Liver (tissue), 9 donors: Measurements from ENCODE around the gene ARSB. TPM values are rescaled to one million over a fixed set of nuclear protein-coding genes. Genes with fewer than 3 reads are reported as not detected.

ENCODE experiments used
- DNase-seq: peaks from one replicate; pipeline ENCODE4 v3.0.0-alpha.2; 2017; ENCODE audit warnings: low spot score
- H3K27ac ChIP-seq, 2 donors: one replicate each; pipeline ENCODE4 v1.7.0; 2013; ENCODE audit warnings: inconsistent platforms in 2 of 2, low read length in 2 of 2, control low read depth in 1 of 2, low read depth in 1 of 2, mild to moderate bottlenecking in 1 of 2
- H3K27me3 ChIP-seq, 4 donors: one replicate each; pipeline versions ENCODE4 v1.6.1 to v1.7.0; 2013; ENCODE audit warnings: low read length in 3 of 4, inconsistent platforms in 1 of 4, mild to moderate bottlenecking in 1 of 4, moderate library complexity in 1 of 4; ENCODE audit not compliant: control insufficient read depth in 4 of 4, insufficient read depth in 4 of 4
- H3K36me3 ChIP-seq, 4 donors: one replicate each; pipeline versions ENCODE4 v1.6.1 to v1.7.0; 2013; ENCODE audit warnings: low read length in 3 of 4, mild to moderate bottlenecking in 3 of 4, low read depth in 1 of 4, moderate library complexity in 1 of 4; ENCODE audit not compliant: control insufficient read depth in 4 of 4, insufficient read depth in 3 of 4
- H3K4me1 ChIP-seq, 4 donors: one replicate each; pipeline versions ENCODE4 v1.6.1 to v1.7.0; 2013; ENCODE audit warnings: low read length in 3 of 4, mild to moderate bottlenecking in 3 of 4, moderate library complexity in 1 of 4; ENCODE audit not compliant: control insufficient read depth in 4 of 4, insufficient read depth in 4 of 4
- H3K4me3 ChIP-seq, 3 donors: one replicate each; pipeline versions ENCODE4 v1.6.1 to v1.7.0; 2013; ENCODE audit warnings: low read length in 3 of 3, control low read depth in 1 of 3, low read depth in 1 of 3, mild to moderate bottlenecking in 1 of 3
- H3K9ac ChIP-seq, 2 donors: one replicate each; pipeline ENCODE4 v1.7.0; 2013; ENCODE audit warnings: low read length in 2 of 2, mild to moderate bottlenecking in 2 of 2, moderate library complexity in 2 of 2, control low read depth in 1 of 2, low read depth in 1 of 2
- H3K9me3 ChIP-seq, 4 donors: one replicate each; pipeline versions ENCODE4 v1.6.1 to v1.7.0; 2013; ENCODE audit warnings: low read length in 3 of 4; ENCODE audit not compliant: control insufficient read depth in 4 of 4
- EGR1 ChIP-seq, 2 donors: IDR thresholded peaks; 2 replicates each; pipeline ENCODE4 v1.6.1; 2016 to 2018; ENCODE audit warnings: antibody characterized with exemption in 2 of 2, low read depth in 2 of 2
- FOXA1 ChIP-seq: IDR thresholded peaks from 2 replicates; pipeline ENCODE4 v1.6.1; 2016; ENCODE audit warnings: antibody characterized with exemption
- FOXA2 ChIP-seq: IDR thresholded peaks from 2 replicates; pipeline ENCODE4 v1.6.1; 2016; ENCODE audit warnings: antibody characterized with exemption
- GABPA ChIP-seq, 2 donors: IDR thresholded peaks in 1 of 2; conservative IDR thresholded peaks in 1 of 2; 2 replicates each; pipeline ENCODE4 v1.6.1; 2016; ENCODE audit warnings: antibody characterized with exemption in 2 of 2, mild to moderate bottlenecking in 1 of 2, moderate library complexity in 1 of 2
- HNF4G ChIP-seq: IDR thresholded peaks from 2 replicates; pipeline ENCODE4 v1.6.1; 2016; ENCODE audit warnings: antibody characterized with exemption
- JUND ChIP-seq, 2 donors: IDR thresholded peaks; 2 replicates each; pipeline ENCODE4 v1.6.1; 2016; ENCODE audit warnings: antibody characterized with exemption in 2 of 2
- NR2F2 ChIP-seq: IDR thresholded peaks from 2 replicates; pipeline ENCODE4 v1.6.1; 2016; ENCODE audit warnings: antibody characterized with exemption
- RAD21 ChIP-seq, 2 donors: IDR thresholded peaks; 2 replicates each; pipeline ENCODE4 v1.6.1; 2016; ENCODE audit warnings: antibody characterized with exemption in 2 of 2, mild to moderate bottlenecking in 2 of 2
- RXRA ChIP-seq, 2 donors: IDR thresholded peaks; 2 replicates each; pipeline ENCODE4 v1.6.1; 2017 to 2018; ENCODE audit warnings: antibody characterized with exemption in 2 of 2, mild to moderate bottlenecking in 1 of 2
- TAF1 ChIP-seq: conservative IDR thresholded peaks from 2 replicates; pipeline ENCODE4 v1.6.1; 2016; ENCODE audit warnings: antibody characterized with exemption, mild to moderate bottlenecking
- YY1 ChIP-seq: IDR thresholded peaks from 2 replicates; pipeline ENCODE4 v1.6.1; 2016; ENCODE audit warnings: antibody characterized with exemption, mild to moderate bottlenecking
- WGBS: extraction: QIAGEN DNeasy Blood & Tissue Kit; methylation state at CpG from one replicate; pipeline ENCODE4 v1.1.7; 2013; 5-methylcytosine and 5-hydroxymethylcytosine counted together
- polyA plus RNA-seq, 2 donors: library from polyadenylated mRNA; stranded (reverse) in 1 of 2; unstranded in 1 of 2; fragments of 200-250 nt in 1 of 2; fragments of >200 nt in 1 of 2; fragmentation: Nextera tagmentation in 1 of 2; extraction: Ambion mirVana in 1 of 2; gene quantifications; one replicate each; pipeline versions ENCODE4 v1.2.1 to v1.2.3, GENCODE V29; 2013 to 2015
- total RNA-seq, 2 donors: library from RNA; depleted of rRNA; stranded (reverse); fragments of >200 nt; gene quantifications; one replicate each; pipeline ENCODE4 v1.2.3, GENCODE V29; 2014
- TF ChIP-seq, protein P1 (sequence below): fragments of 150-350 bp; IDR thresholded peaks from 2 replicates; pipeline ENCODE4 v1.5.1; 2017; ENCODE audit warnings: improper control_type of control experiment, low read depth, low read length; ENCODE audit not compliant: missing input control
- TF ChIP-seq, protein P2 (sequence below): IDR thresholded peaks from 2 replicates; pipeline ENCODE4 v1.6.1; 2016; ENCODE audit warnings: antibody characterized with exemption
- TF ChIP-seq, protein P3 (sequence below): IDR thresholded peaks from 2 replicates; pipeline ENCODE4 v1.6.1; 2016; ENCODE audit warnings: antibody characterized with exemption
- TF ChIP-seq, protein P4 (sequence below): IDR thresholded peaks from 2 replicates; pipeline ENCODE4 v1.6.1; 2016; ENCODE audit warnings: antibody characterized with exemption, mild to moderate bottlenecking
- donor health status: healthy.
- donor health status: healthy.
- donor health status: healthy.
- donor health status: healthy.
- donor health status: healthy.

ARSB gene
- total and polyA plus RNA-seq, 4 donors, result 3.5 to 26.2 (median 8.7) TPM

DNA sequence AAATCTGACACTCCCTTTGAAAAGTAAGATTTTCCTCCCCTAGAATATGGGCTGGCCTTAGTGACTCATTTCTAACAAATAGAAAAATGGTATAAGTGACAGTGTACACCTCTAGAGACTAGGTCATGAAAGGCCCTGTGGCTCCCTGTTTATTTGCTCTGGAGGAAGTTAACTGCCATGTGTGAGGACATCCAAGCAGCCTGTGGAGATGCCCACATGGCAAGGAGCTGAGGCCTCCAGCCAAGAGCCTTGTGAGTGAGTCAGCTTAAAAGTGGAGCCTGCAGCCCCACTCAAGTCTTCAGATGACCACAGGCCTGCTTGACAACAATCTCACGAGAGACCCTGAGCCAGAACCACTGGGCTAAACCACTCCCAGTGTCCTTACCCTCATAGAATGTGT, 208.5 kb downstream of the ARSB start:
- no peak overlapping the region for H3K27ac ChIP-seq
- H3K4me3 ChIP-seq, result no peak overlapping the region
- H3K36me3 ChIP-seq, result peaks cover 0 to 9% (median 4%) of the 10 kb centered on the region in 4 donors
- no peak for TF ChIP-seq FOXA1
- TF ChIP-seq TAF1, result no peak
- TF ChIP-seq NR2F2, result no peak
- TF ChIP-seq RXRA (IDR thresholded peaks at IDR 0.05), result no peak
- TF ChIP-seq, protein P1, sequence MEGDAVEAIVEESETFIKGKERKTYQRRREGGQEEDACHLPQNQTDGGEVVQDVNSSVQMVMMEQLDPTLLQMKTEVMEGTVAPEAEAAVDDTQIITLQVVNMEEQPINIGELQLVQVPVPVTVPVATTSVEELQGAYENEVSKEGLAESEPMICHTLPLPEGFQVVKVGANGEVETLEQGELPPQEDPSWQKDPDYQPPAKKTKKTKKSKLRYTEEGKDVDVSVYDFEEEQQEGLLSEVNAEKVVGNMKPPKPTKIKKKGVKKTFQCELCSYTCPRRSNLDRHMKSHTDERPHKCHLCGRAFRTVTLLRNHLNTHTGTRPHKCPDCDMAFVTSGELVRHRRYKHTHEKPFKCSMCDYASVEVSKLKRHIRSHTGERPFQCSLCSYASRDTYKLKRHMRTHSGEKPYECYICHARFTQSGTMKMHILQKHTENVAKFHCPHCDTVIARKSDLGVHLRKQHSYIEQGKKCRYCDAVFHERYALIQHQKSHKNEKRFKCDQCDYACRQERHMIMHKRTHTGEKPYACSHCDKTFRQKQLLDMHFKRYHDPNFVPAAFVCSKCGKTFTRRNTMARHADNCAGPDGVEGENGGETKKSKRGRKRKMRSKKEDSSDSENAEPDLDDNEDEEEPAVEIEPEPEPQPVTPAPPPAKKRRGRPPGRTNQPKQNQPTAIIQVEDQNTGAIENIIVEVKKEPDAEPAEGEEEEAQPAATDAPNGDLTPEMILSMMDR, result no peak
- TF ChIP-seq RAD21 (IDR thresholded peaks at IDR 0.05), result no peak
- H3K9me3 ChIP-seq, result no peaks in the 10 kb centered on the region
- no peak overlapping the region for H3K9ac ChIP-seq
- no peaks in the 10 kb centered on the region for H3K27me3 ChIP-seq
- H3K4me1 ChIP-seq, result no peaks in the 10 kb centered on the region
- WGBS, result 98% methylated on average over 1 of the region's 1 CpG
- no peak for DNase-seq

DNA sequence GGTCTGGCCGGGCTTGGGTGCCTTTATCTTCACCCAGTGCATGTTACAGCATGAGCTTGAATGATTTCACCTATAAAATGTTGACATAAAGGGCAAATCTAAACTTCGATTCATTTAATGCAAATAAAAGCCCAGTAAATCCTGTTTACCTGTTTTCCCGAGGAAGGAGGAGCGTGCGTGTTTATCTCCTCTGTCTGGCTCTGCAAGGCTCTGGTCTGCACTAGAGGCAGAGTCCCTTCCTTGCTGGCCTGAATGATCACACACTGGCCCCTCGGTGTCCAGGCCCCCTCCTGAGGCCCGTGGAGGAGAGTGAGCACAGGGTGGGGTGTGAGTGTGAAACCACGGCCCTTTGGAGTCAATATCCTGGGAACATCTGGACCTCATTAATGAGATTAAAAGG, 211.5 kb downstream of the ARSB start:
- H3K4me3 ChIP-seq, result no peak overlapping the region
- no peaks in the 10 kb centered on the region for H3K4me1 ChIP-seq
- H3K9ac ChIP-seq, result no peak overlapping the region
- no peaks in the 10 kb centered on the region for H3K9me3 ChIP-seq
- no peaks in the 10 kb centered on the region for H3K36me3 ChIP-seq
- WGBS, result 79% methylated on average over 8 of the region's 8 CpGs
- no peak for TF ChIP-seq GABPA (IDR thresholded peaks at IDR 0.05 in 1 of 2, conservative IDR thresholded peaks at IDR 0.05 in 1 of 2)
- no peak for TF ChIP-seq YY1
- no peak for TF ChIP-seq HNF4G
- TF ChIP-seq, protein P2, sequence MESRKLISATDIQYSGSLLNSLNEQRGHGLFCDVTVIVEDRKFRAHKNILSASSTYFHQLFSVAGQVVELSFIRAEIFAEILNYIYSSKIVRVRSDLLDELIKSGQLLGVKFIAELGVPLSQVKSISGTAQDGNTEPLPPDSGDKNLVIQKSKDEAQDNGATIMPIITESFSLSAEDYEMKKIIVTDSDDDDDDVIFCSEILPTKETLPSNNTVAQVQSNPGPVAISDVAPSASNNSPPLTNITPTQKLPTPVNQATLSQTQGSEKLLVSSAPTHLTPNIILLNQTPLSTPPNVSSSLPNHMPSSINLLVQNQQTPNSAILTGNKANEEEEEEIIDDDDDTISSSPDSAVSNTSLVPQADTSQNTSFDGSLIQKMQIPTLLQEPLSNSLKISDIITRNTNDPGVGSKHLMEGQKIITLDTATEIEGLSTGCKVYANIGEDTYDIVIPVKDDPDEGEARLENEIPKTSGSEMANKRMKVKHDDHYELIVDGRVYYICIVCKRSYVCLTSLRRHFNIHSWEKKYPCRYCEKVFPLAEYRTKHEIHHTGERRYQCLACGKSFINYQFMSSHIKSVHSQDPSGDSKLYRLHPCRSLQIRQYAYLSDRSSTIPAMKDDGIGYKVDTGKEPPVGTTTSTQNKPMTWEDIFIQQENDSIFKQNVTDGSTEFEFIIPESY, result no peak
- no peak for TF ChIP-seq RXRA (IDR thresholded peaks at IDR 0.05)
- DNase-seq, result no peak
- no peak overlapping the region for H3K27ac ChIP-seq
- no peaks in the 10 kb centered on the region for H3K27me3 ChIP-seq

DNA sequence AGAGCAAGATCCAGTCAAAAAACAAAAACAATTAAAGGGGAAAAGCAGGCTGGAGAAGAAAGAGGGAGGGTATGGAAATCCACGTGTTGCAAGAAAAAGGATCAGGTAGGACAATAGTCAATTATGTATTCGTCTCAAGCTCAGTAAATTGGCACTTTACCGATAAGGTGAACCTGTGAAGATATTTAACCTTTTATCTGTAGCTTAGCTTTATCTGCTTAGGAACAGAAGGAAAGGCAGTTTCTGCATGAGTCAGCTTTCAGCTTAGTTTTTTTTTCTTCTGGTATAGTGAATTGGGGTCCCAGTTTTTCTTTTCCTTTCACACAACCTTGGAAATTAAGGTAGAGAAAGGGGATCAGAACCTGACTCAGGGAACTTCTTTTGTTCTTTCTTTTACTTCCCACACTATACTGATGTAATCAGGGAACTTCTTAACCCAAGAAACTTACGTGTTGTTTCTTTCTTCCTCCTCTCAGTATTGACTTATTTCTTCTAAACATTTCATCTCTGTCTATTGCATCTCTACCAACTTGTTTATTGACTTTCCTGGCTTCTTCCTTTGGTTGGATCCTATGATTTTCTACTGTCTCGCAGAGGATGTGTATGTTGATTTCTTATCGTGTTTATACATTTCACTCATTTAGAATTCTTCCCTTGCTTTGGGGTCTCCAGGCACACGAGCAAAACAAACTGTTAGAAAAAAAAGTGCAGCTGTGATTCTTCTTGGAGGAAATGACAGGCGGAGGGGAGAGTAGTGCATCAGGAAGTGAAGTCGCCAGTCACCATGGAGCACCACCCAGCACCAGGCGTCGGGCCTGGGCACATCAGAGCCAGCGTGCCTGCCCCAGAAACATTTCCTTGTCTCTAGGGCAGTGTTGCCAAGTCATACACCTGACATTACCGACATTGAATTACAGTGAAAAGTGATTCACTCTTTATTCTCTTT, 213.6 kb downstream of the ARSB start:
- Histone ChIP-seq H3K4me3 (no peak overlapping the region), H3K27ac (no peak overlapping the region), H3K36me3 (no peaks in the 10 kb centered on the region), H3K27me3 (no peaks in the 10 kb centered on the region), H3K9me3 (no peaks in the 10 kb centered on the region), H3K4me1 (no peaks in the 10 kb centered on the region), H3K9ac (no peak overlapping the region)
- DNase-seq, result no peak
- 59% methylated on average over 13 of the region's 13 CpGs for WGBS
- TF ChIP-seq, protein P3, sequence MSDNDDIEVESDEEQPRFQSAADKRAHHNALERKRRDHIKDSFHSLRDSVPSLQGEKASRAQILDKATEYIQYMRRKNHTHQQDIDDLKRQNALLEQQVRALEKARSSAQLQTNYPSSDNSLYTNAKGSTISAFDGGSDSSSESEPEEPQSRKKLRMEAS, result no peak
- TF ChIP-seq, protein P2, result no peak
- TF ChIP-seq EGR1 (IDR thresholded peaks at IDR 0.05; ENCODE audit: low read depth in 2 of 2) (no peak), JUND (IDR thresholded peaks at IDR 0.05) (no peak), FOXA1 (no peak), FOXA2 (no peak)
- TF ChIP-seq, protein P4, sequence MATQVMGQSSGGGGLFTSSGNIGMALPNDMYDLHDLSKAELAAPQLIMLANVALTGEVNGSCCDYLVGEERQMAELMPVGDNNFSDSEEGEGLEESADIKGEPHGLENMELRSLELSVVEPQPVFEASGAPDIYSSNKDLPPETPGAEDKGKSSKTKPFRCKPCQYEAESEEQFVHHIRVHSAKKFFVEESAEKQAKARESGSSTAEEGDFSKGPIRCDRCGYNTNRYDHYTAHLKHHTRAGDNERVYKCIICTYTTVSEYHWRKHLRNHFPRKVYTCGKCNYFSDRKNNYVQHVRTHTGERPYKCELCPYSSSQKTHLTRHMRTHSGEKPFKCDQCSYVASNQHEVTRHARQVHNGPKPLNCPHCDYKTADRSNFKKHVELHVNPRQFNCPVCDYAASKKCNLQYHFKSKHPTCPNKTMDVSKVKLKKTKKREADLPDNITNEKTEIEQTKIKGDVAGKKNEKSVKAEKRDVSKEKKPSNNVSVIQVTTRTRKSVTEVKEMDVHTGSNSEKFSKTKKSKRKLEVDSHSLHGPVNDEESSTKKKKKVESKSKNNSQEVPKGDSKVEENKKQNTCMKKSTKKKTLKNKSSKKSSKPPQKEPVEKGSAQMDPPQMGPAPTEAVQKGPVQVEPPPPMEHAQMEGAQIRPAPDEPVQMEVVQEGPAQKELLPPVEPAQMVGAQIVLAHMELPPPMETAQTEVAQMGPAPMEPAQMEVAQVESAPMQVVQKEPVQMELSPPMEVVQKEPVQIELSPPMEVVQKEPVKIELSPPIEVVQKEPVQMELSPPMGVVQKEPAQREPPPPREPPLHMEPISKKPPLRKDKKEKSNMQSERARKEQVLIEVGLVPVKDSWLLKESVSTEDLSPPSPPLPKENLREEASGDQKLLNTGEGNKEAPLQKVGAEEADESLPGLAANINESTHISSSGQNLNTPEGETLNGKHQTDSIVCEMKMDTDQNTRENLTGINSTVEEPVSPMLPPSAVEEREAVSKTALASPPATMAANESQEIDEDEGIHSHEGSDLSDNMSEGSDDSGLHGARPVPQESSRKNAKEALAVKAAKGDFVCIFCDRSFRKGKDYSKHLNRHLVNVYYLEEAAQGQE, result no peak
